ENCODE measurements around the gene SHISA7. TPM values are rescaled to one million over a fixed set of nuclear protein-coding genes. Genes with fewer than 3 reads are reported as not detected.

SHISA7 gene
- not detected in 2 replicates for total RNA-seq (2014; rRNA removed; shearing (Covaris generic); ENCODE audit: low replicate concordance)

DNA sequence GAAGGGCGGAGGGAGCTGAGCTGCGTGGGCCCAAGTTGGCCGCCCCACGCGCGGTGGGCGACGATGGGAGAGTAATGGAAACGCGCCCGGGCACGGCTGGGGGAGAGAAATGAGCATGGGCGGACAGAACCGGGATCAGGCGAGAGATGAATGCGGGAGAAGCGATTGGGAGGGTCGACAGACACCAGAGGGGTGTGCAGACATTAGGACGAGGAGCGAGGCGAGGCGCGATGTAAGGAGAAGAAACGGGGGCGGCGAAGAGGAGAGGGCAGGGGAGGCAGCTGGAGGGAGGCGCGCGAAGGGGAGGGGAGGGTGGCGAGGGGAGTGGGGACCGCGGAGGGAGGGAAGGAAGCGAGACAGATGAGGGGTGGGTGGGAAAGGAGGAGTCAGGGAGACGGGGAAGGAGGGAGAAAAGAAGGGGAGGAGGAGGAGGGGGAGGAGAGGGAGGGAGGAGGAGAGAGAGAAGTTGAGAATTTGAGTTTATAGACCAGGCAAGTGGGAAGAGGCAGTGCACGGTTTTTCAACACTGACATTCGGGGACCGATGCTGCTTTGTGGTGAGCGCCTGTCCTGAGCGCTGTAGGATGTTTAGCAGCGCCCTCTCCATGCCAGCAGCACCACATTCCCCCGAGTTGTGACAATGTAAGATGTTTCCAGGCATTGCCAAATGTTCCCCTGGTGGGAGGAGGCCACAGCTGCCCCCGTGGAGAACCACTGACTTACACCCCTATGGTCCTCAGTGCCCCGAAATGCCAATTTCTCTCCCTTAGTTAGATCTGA is at the start of gene SHISA7:
SHISA7 (minus strand) TSS at position 256 of the 779 bp plus-strand sequence. CDS start 437 bp downstream, outside the sequence.
- in situ Hi-C loops (cut with HindIII; ENCODE audit: low pct_unique_long_range_greater_than_20kb, low sequenced_read_pairs), result no loop called here
- no peak for DNase-seq (ENCODE audit: low read depth)

DNA sequence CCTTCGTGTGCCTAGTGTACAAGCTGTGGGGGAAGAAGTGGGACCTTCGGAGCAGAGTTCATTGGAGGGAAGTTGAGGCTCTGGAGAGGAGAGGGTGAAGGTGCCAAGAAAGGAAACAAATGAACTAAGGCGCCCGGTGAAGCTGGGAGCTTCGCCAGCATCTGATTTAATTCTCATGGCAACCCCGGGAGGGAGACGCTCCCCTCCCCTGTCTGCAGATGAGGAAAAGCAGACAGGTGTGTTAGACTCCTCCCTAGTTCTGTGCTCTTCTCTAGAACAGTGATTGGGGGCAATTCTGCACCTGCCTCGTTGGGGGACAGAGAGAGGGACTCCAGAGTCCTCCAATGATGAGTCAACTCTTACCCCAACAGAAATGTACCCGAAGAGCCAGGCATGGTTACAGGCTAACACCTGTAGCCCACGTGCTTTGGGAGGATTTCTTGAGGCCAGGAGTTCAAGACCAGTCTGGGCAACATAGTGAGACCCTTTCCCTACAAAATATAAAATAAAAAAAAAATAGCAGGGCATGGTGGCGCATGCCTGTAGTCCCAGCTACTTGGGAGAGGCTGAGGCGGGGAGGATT is 49.4 kb upstream of the SHISA7 start:
- in situ Hi-C loops (cut with HindIII; ENCODE audit: low pct_unique_long_range_greater_than_20kb, low sequenced_read_pairs), result no loop called here

DNA sequence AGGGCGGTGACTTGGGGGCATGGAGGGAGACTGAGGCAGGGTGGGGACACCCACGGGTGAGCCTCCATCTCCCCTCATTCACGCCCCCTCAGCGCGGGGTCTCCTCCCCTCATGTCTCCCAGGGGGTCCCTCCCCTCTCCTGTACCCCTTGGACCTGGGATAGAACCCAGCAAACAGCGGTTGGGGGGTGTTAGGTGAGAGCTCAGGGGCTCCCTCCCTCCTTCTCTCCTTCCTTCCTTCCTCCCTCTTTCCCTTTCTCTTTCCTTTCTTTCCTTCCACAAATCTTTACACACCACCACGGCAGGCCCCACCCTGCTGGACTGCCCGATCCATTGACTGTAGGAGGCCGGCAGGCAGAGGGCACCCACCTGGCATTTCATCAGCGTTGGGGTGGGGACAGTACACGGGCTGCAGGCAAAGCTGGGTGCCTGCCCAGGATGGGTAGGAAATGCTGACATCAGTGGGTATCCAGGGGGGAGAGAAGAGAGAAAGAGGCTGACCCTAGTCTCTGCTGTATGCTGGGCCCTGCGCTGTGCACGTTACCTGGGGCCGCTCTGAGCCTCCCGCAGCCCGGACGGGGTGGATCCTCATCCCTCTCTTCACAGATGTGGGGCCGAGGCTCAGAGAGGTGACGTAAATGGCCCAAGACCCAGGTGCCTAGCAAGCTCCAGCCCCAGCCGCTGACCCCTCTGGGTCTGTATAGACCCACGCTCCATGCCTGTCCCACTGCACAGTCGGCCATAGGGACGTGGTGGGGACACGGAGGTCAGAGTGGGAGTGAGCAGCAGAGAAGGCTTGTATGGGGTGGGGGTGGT is 48.7 kb upstream of the SHISA7 start:
- in situ Hi-C loops (cut with HindIII; ENCODE audit: low pct_unique_long_range_greater_than_20kb, low sequenced_read_pairs), result no loop called here
- DNase-seq (ENCODE audit: low read depth), result no peak

More for the DNA sequence above, 49.4 kb upstream of the SHISA7 start:
- no peak for DNase-seq (ENCODE audit: low read depth)

DNA sequence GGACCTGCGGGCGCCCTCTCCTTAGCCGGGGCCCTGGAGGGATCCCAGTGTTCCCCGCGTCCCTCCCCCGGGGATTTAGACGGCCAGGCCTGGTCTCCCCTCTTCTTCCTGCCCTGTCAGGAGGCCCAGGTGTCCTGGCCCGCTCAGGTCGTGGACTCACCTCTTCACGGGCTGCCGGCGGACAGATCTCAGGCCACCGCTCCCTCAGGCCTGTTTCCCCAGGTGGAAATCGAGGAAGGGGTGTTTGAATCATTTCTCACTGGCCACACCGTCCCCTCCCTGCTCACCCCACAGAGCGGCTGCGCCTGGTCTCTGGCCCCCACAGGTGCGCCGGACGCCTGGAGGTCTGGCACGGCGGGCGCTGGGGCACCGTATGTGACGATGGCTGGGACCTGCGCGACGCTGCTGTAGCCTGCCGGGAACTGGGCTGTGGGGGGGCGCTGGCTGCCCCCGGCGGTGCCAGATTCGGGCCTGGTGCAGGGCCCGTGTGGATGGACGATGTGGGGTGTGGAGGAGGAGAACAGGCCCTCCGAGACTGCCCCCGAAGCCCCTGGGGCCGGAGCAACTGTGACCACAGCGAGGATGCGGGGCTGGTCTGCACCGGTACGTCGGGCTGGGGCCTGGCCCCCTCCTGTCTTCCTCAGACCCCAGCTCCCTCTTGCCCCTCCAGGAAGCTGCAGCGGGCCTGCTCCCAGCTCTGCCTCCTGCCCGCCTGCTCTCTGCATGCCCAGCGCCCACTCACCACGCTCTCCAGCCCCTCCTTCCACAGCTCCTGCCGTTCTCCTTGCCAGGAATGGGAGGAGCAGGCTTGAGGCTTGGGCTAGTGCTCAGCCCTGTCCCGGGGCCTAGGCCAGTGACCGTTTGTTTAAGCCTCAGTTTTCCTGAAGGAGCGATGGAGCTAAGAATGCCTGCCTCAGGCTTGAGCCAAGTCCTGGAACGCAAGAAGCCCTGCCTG is 47.7 kb upstream of the SHISA7 start:
- no peak for DNase-seq (ENCODE audit: low read depth)
- in situ Hi-C loops (cut with HindIII; ENCODE audit: low pct_unique_long_range_greater_than_20kb, low sequenced_read_pairs), result no loop called here

DNA sequence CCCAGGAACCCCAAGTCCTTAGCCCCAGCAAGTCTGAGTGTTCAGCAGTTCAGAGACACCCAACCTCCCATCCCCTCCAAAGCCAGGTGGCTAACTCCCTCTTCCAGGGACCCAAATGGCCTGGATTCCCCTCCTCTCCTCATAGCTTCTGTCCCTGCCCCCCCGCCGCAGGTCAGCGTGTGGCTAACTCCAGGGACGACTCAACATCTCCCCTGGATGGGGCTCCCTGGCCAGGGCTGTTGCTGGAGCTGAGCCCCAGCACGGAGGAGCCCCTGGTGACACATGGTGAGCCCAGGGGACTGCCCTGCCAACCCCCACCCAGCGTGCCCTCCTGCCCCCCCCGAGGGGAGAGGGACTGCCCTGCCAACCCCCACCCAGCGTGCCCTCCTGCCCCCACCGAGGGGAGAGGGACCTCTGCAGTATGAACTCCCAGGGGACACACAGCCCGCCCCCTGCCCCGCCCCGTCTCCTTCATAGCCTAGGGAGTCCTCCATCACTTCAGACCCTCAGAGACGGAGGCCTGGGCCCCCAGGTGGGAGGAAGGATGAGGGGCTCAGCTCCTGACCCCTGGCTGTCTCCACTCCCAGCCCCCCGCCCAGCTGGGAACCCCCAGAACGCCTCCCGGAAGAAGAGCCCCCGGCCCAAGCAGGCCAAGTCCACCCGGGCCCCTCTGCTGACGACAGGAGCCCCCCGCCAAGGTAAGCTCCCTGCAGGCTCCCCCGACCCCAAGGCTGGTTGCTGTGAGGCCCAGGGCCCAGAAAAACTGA is 46.8 kb upstream of the SHISA7 start:
- in situ Hi-C loops (cut with HindIII; ENCODE audit: low pct_unique_long_range_greater_than_20kb, low sequenced_read_pairs), result no loop called here
- DNase-seq (ENCODE audit: low read depth), result no peak

DNA sequence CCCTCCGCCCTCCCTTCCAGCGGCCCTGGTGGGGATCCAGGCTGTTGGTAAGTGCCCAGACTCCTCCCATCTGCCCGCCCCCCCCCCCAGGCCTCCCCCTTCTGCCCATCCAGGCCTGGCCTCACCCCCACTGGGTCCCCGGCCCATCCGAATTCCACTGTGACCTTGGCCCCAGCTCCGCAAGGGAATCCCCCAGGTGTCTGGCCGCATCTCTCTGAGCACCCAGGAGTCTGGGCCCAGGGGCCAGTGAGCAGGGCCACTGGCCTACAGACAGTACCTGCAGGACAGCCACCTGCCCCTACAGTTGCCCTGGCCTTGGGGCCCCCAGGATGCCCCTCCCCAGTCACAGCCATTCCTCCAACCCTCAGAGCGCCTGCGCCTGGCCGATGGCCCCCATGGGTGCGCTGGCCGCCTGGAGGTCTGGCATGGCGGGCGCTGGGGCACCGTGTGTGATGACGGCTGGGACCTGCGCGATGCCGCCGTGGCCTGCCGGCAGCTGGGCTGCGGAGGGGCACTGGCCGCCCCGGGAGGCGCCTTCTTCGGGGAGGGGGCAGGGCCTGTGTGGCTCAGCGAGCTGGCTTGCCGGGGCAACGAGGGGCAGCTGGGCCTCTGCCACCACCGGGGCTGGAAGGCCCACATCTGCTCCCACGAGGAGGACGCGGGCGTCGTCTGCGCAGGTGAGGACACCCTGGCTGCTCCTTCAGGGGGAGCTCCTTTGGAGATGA is 46.0 kb upstream of the SHISA7 start:
- in situ Hi-C loops (cut with HindIII; ENCODE audit: low pct_unique_long_range_greater_than_20kb, low sequenced_read_pairs), result no loop called here
- no peak for DNase-seq (ENCODE audit: low read depth)

DNA sequence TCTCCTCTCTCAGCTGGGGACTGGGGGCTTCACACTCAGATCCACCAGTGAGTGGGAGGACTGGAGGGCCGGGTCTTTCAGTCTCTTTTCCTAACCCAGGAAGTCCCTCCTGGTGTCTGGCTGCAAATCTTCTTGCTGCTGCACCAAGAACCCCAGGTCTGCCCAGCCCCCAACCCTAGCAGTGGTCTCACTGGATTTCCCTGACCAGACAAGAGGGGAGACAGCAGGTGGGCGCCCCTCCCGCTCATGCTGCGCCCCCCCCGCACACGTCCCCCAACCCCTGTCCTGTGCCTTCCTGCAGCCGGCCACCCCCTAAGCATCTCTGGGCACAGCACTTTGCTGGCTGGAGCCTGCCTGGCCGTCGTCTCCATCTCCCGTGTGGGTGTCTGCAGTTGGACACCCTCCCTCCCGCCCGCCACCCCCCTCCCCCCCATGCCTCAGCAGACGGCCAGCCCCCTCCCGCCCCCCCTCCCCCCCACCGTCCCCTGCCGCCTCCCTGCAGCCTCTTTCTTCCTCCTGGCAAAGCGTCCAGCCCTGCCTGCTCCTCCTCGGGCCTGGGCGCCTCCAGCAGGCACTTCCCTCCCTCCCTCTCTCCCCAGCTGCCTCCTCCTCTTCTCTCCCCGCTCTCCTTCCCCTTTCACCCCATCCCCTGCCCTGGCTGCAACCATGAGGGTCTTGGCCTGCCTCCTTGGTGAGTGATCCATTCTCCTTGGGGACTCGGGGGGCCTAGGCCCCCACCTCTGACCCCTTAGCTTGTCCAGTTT is 45.0 kb upstream of the SHISA7 start, which contains the start of gene SSC5D:
SSC5D (plus strand) TSS at position 513 of the 764 bp plus-strand sequence; CDS start at position 667, 154 bp downstream.
- no peak for DNase-seq (ENCODE audit: low read depth)
- in situ Hi-C loops (cut with HindIII; ENCODE audit: low pct_unique_long_range_greater_than_20kb, low sequenced_read_pairs), result no loop called here

DNA sequence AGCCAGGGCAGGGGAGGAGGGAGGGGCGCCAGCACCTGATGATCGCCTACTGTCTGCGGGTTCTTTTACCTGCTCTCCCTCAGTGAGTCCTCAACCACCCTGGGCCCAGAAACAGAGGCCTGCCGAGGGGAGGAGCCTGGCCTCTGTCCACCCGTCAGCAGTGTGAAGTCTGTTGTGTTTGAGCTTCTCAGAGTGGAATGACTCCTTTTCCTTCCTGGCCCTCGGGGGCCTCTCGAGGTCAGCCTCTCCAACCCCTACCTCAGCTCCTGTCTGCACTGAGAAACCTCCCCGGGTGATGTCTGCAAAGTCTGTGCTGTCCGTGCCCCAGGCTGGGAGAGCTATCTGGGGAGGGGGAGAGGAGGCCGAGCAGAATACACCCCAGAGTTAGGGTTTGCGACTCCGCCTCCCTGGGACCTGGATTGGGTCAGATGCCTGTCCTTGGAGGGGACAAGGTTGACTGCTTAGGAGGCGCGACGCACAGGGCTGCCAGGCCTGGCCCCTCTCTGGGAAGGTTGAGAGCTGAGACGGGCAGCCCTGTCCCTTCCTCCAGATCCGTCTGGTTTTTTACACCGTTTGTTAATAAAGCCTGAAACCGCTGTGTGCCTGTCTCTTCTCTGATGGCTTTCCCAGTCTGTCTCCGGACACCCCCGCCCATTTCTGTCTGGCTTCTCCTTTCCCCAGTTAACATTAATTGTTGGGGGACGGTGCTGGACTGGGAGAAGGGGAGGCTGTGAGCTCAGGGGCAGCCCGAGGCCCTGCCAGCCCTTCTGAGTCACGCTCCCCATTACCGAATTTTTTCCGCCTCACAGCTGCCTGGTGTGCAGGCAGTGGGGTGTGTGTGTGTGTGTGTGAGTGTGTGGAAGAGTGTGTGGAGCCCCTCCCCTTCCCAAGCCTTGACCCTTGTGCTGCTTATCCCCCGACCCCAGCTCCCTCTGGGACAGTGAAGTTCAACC is 44.1 kb upstream of the SHISA7 start:
- DNase-seq (ENCODE audit: low read depth), result peak; percentile 79

DNA sequence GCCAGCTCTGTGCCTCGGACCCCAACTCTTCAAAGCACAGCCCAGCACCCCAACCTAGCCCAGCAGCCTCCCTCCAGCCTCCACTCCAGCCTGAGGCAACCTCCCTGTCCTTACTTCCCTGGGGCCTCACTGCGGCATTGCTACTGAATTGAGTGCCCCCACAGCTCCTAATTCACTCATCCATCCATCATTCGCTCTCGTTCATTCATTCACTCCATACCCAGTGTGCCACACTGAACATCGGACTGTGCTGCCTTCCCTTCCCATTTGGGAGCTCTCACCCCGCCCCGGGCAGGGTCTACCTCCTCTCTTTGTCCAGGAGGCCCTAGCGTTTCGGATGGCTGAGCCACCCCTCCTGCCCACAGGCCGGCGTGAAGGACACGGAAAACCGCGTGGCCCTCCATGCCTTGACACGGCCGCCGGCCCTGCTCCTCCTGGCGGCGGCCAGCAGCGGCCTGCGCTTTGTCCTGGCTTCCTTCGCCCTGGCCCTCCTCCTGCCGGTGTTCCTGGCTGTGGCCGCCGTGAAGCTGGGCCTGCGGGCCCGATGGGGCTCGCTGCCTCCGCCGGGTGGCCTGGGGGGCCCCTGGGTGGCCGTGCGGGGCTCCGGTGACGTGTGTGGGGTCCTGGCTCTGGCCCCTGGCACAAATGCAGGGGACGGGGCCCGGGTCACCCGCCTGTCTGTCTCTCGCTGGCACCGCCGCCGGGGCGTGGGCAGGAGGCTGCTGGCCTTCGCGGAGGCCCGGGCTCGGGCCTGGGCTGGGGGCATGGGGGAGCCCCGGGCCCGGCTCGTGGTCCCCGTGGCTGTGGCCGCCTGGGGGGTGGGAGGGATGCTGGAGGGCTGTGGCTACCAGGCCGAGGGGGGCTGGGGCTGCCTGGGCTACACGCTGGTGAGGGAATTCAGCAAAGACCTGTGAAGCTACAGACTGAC is 43.2 kb upstream of the SHISA7 start:
- in situ Hi-C loops (cut with HindIII; ENCODE audit: low pct_unique_long_range_greater_than_20kb, low sequenced_read_pairs), result no loop called here
- DNase-seq (ENCODE audit: low read depth), result peak; percentile 36

More for the DNA sequence above, 44.1 kb upstream of the SHISA7 start:
- in situ Hi-C loops (cut with HindIII; ENCODE audit: low pct_unique_long_range_greater_than_20kb, low sequenced_read_pairs), result no loop called here

DNA sequence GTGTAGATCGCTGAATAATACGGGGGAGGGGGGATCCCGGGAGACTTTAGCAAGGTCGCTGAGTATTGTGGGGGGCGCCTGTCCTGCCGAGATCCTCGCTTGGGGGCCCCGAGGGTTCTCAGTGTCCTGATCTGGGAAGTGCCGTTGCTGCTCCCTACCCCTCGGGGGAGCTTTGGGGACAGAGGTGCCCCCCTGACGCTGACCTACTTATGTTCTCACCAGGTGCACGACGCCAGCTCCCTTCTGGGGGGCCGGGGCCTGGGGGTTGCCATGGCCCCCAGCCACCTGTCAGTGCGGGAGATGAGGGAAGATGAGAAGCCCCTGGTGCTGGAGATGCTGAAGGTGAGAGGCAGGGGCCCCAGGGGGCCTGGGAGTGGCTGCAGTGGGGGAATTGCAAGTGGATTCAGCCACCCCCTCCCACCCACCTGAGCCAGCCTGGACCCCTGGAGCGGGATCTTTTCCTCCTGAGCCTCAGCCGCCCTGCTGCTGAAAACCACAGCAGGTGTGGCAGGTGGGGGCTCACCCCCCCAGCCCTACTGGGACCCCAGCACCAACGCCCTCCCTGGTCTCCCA is 42.4 kb upstream of the SHISA7 start:
- DNase-seq (ENCODE audit: low read depth), result no peak
- in situ Hi-C loops (cut with HindIII; ENCODE audit: low pct_unique_long_range_greater_than_20kb, low sequenced_read_pairs), result no loop called here

DNA sequence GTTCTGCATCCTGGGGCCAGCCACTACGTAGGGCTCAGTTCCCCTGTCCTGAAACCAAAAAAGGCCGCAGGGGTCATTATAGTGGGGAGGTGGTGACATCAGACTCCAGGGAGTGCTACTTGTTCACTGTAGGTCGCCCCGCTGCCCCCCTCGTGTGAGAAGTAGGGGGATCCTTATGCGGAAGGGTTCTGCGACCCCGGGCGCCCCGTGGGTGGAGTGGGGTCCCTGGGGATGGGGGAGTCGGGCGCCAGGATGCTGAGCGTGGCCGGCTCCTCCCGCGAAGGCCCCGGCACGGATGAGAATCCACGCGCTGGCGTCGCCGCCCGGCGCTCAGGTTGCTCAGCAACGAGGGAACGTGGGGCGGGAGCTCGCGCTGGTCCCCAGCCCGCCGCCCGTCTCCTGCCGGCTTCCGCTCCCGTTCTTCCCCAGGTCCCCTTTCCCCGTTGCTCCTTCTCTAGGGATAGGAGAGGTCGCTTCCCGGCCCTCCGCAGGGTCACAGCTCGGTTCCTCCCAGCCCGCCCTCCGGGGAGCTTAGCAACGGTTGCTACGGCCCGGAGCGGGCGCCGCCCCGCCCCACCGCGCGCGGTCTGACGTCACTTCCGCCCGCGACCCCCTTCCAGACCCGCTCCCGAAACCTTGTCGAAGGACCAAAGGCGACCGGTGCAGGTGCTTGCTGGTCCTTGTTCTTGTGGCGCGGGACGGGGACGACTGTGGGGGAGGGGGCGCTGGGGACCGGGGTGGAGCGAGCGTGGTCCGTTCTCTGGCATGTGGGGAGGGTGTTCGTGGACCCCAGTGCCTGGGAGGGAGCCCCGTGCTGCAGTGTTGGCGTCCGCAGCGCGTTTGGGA is 41.7 kb upstream of the SHISA7 start, which contains the start of gene NAT14:
NAT14 (plus strand) TSS at position 596 of the 846 bp plus-strand sequence. CDS start 521 bp downstream, outside the sequence.
- in situ Hi-C loops (cut with HindIII; ENCODE audit: low pct_unique_long_range_greater_than_20kb, low sequenced_read_pairs), result no loop called here
- DNase-seq (ENCODE audit: low read depth), result peak; percentile 74

DNA sequence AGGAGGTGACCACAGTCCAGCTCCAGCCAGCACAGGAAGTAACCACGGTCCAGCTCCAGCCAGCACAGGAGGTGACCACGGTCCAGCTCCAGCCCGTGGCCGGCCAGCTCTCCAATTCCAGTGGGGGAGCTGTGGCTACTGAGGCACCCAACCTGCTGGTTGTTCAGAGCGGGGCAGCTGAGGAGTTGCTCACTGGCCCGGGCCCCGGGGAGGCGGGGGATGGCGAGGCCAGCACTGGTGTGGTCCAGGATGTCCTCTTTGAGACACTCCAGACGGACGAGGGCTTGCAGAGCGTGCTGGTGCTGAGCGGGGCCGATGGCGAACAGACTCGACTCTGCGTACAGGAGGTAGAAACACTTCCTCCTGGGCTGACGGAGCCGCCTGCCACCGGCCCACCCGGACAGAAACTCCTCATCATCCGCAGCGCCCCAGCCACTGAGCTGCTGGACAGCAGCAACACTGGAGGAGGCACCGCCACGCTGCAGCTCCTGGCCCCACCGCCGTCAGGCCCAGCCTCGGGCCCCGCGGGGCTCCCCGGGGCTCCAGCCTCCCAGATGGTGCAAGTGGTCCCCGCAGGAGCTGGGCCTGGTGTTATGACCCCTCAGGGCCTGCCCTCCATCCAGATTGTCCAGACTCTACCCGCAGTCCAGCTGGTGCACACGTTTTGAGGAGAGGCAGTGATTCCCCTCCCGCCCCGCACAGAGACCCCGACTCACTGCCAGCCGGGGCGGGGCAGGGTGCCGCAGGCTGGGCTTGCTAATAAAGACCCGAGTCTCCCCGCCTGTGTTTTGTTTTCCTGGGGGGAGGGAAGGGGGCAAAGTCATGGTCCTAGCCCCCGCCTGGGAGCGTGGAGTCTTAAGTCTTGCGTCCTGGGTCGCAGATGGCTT is 40.8 kb upstream of the SHISA7 start:
- in situ Hi-C loops (cut with HindIII; ENCODE audit: low pct_unique_long_range_greater_than_20kb, low sequenced_read_pairs), result no loop called here
- DNase-seq (ENCODE audit: low read depth), result no peak

All from Caki2 (cell line).